ENCODE measurements around the gene LHX3.
"Not testable (repeated sequence)": the region's sequence is repeated elsewhere in the genome, so short reads cannot be mapped to it uniquely, and the experiment has no call there.

LHX3 gene

DNA sequence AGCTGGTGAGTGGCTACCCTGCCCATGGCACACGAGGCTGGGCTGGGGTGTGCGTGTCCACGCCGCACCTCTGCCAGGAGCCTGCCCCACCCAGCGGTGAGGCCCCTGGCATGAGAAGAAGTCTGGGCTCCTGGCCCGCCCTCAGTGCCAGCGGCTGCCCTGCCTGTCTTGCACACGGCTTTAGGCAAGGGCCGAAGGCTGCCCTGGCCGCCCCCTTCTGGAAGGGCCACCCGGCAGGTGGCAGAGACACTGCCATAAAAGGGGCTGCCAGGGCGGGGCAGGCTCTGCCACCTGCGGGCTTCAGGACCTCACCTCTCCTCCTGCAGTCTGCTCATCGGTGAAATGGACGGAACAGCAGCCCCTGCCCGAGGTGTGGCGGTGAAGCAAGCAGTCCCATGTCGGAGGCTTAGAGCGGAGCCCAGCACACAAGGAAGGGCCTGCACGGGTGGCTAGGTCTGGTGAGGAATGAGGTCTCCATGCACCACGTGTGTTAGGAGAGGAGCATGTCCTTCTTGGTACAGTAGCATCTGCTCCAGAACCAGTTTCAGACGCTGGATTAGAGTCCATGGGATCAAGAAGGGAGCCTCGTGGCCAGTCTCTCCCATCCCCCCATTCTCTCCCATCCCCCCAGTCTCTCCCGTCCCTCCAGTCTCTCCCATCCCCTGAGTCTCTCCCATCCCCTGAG is 51.4 kb downstream of the LHX3 start:
- no peak for DNase-seq (ENCODE audit: low spot score)

DNA sequence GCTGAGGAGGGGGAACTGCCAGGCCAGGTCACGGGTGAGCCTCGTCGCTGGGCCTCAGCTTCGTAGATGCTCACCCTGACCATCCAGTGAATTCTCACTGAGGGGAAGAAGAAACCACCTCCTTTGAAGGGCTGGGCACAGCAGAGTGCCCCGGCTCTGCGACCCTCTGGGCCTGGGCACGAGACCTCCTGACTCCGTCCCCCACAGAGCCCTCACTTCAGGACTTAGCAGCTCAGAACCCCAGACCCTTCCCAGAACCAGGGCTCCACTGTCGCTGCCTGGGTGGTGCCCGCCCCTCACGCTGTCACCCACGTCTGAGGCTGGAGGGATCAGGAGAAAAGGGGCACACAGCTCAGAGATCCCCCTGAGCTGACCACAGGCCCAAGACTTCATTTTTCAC is 52.0 kb downstream of the LHX3 start:
- no peak for DNase-seq (ENCODE audit: low spot score)

DNA sequence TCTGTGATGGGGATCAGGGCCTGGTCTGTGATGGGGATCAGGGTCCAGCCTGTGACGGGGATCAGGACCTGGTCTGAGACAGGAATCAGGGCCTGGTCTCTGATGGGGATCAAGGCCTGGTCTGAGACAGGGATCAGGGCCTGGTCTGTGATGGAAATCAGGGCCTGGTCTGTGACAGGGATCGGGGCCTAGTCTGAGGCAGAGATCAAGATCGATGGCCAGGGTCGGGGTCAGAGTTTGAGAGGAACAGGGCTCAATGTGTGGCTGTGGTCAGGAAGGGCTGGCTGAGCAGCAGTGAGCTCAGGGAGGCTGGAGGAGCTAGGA is 52.4 kb downstream of the LHX3 start:
- no peak for DNase-seq (ENCODE audit: low spot score)

- no peak for DNase-seq (ENCODE audit: low spot score)
Observed at GRCh38 chr9:136151848-136152542, 52.9 kb downstream of the LHX3 start.

- no peak for DNase-seq (ENCODE audit: low spot score)
Observed at GRCh38 chr9:136151214-136151804, 53.6 kb downstream of the LHX3 start.

DNA sequence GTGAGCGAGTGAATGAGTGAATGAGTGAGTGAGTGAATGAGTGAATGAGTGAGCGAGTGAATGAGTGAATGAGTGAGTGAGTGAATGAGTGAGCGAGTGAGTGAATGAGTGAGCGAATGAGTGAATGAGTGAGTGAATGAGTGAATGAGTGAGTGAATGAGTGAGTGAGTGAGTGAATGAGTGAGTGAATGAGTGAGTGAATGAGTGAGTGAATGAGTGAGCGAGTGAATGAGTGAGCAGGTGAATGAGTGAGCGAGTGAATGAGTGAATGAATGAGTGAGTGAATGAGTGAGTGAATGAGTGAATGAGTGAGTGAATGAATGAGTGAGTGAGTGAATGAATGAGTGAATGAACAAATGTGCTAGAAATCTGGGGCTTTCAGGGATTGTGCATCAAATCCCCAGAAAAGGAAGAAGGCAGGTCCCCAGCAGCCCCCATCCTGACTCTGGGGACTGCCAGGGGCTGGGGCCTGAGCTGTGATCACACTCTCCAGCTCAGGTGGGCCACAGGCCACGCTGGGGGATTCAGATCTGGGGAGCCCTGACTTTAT is 54.2 kb downstream of the LHX3 start:
- DNase-seq (ENCODE audit: low spot score), result not testable (repeated sequence)

GRCh38 chr9:136149853-136150252 is 55.1 kb downstream of the LHX3 start:
- DNase-seq (ENCODE audit: low spot score), result no peak

DNA sequence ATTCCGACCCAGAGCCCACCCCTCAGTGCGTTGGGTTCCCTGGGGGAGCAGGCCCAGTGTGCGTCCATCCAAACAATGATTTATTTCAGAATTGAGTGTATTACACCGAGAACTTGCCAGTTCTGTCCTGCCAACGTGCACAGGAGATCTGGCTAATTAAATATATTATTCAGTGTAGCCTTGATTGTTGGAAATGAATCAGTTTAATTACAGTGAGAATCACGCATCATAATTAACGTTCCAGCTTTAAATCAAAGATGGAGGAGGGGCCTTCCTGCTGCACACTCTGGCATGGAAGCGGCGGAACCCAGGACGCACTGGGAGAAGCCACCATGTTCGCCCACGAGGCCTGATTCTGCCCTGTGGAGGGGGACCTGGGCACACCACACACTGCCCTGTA is 55.6 kb downstream of the LHX3 start:
- no peak for DNase-seq (ENCODE audit: low spot score)

GRCh38 chr9:136148766-136149165 is 56.2 kb downstream of the LHX3 start:
- no peak for DNase-seq (ENCODE audit: low spot score)

DNA sequence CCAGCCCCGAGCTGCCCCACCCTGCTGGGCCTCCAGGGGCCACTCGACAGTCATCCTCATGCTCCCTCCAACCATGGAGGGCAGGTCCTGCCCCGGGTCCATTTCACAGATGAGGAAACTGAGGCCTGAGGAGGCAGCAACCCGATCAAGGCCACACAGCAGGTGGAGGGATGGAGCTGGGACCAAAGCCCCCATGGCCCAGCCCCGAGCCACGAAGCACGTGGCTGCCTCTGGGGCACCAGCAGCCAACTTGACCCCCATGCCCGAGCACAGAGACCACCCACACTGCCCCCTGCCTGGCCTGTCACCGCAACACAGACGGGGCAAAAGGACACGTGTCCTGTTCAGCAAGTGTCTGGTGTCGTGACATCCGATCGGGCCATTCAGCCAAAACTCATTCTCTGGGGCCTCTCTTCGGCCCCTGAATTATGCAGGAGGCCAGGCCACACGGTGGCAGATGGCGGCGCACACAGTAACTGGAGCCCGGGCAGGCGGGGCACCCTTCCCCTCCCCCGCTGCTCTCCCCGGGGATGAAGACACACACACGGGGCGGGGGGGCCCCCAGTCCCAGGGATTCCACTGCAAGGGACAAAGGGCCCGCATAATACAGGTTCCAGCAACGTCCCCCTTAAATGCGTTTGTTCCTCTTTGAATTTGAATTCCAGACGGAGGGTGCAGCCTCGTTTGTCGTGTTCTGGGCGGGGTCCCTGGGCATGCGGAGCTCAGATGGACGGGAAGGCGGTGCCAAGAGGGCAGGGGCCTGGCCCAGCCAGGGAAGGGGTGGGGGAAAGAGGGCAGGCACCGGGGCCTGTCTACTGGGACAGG is 56.8 kb downstream of the LHX3 start:
- DNase-seq (ENCODE audit: low spot score), result no peak

GRCh38 chr9:136147038-136147889 is 57.7 kb downstream of the LHX3 start:
- no peak for DNase-seq (ENCODE audit: low spot score)

Measured in AG08395 (cell line).